PC-3 (cell line): ENCODE measurements around the gene ADAMTS16. TPM values are rescaled to one million over a fixed set of nuclear protein-coding genes. Genes with fewer than 3 reads are reported as not detected.

Source experiments
- ATAC-seq: fragments of 200-7000 bp; cut with Tn5 transposase; 2 replicates; pipeline ENCODE4 v1.9.1; 2020; ENCODE audit warnings: mild to moderate bottlenecking, moderate library complexity
- BruUV-seq: library from RNA; stranded (reverse); fragments of 400-500 nt; replicated peaks from 2 replicates; lab custom pipeline; 2021; lab: Mats Ljungman, UMichigan
- CTCF ChIA-PET: fragments of 300-600 bp; sonication (Branson Sonifier 250); formaldehyde crosslinking; loops from one replicate; lab custom pipeline; 2022; ENCODE audit warnings: antibody characterized with exemption; lab: Charles Lee
- POLR2A ChIA-PET: fragments of 300-600 bp; sonication (Branson Sonifier 250); formaldehyde crosslinking; loops from one replicate; lab custom pipeline; 2022; ENCODE audit warnings: antibody characterized with exemption; ENCODE audit not compliant: unreplicated experiment; lab: Charles Lee
- DNase-seq: peaks from one replicate; pipeline ENCODE4 v3.0.0-alpha.2; 2015
- H2AFZ ChIP-seq: fragments of 300-600 bp; sonication (generic); 2 replicates; pipeline ENCODE4 v1.6.0; 2016; ENCODE audit warnings: antibody characterized with exemption, low read length
- H3F3A ChIP-seq: fragments of 300-600 bp; sonication (generic); one replicate; pipeline ENCODE4 v1.6.0; 2017; ENCODE audit warnings: antibody characterized with exemption, low read length, control low read depth, mild to moderate bottlenecking; ENCODE audit not compliant: unreplicated experiment
- H3K27ac ChIP-seq: fragments of 300-600 bp; sonication (generic); 2 replicates; pipeline ENCODE4 v1.5.1; 2016; ENCODE audit warnings: mild to moderate bottlenecking, low read length
- H3K27me3 ChIP-seq: fragments of 300-600 bp; sonication (generic); 2 replicates; pipeline ENCODE4 v1.6.1; 2016; ENCODE audit warnings: low read length, mixed read lengths
- H3K36me3 ChIP-seq: fragments of 300-600 bp; sonication (generic); 2 replicates; pipeline ENCODE4 v1.6.1; 2016; ENCODE audit warnings: low read depth, mixed run types, low read length, mixed read lengths
- H3K4me1 ChIP-seq: fragments of 300-600 bp; sonication (generic); 2 replicates; pipeline ENCODE4 v1.5.1; 2016; ENCODE audit warnings: low read length; ENCODE audit not compliant: insufficient read depth
- H3K4me2 ChIP-seq: fragments of 300-600 bp; sonication (generic); 2 replicates; pipeline ENCODE4 v1.6.0; 2016; ENCODE audit warnings: low read length
- H3K4me3 ChIP-seq: fragments of 300-600 bp; sonication (generic); 2 replicates; pipeline ENCODE4 v1.5.1; 2016; ENCODE audit warnings: mild to moderate bottlenecking, low read length, mixed read lengths
- H3K79me2 ChIP-seq: fragments of 300-600 bp; sonication (generic); 2 replicates; pipeline ENCODE4 v1.6.1; 2017; ENCODE audit warnings: low read length, mixed read lengths
- H3K9ac ChIP-seq: fragments of 300-600 bp; sonication (generic); 2 replicates; pipeline ENCODE4 v1.6.0; 2016; ENCODE audit warnings: mild to moderate bottlenecking, low read length
- H3K9me2 ChIP-seq: fragments of 300-600 bp; sonication (generic); replicated peaks from 2 replicates; pipeline ENCODE4 v1.6.1; 2016; ENCODE audit warnings: mixed run types, low read length, mixed read lengths
- H3K9me3 ChIP-seq: fragments of 300-600 bp; sonication (generic); 2 replicates; pipeline ENCODE4 v1.6.1; 2016; ENCODE audit warnings: low read length, mixed read lengths
- H4K20me1 ChIP-seq: fragments of 300-600 bp; sonication (generic); 2 replicates; pipeline ENCODE4 v1.6.1; 2016; ENCODE audit warnings: low read length, mixed read lengths
- CTCF ChIP-seq: fragments of 300-600 bp; sonication (generic); conservative IDR thresholded peaks from 2 replicates; pipeline ENCODE4 v1.5.1; 2017; ENCODE audit warnings: antibody characterized with exemption, low read depth, mild to moderate bottlenecking, low read length
- EZH2 ChIP-seq: fragments of 300-600 bp; sonication (generic); IDR thresholded peaks from one replicate; pipeline ENCODE4 v1.6.1; 2017; ENCODE audit warnings: antibody characterized with exemption, mild to moderate bottlenecking, low read length; ENCODE audit not compliant: unreplicated experiment
- EZH2phosphoT487 ChIP-seq: fragments of 300-600 bp; sonication (generic); IDR thresholded peaks from 2 replicates; pipeline ENCODE4 v1.6.1; 2018; ENCODE audit warnings: mild to moderate bottlenecking, antibody characterized with exemption, low read length, borderline replicate concordance
- intact Hi-C: fragments of 100-400 bp; cut with micrococcal nuclease; formaldehyde crosslinking; loops from 2 replicates; pipeline ENCODE4 v1.9.0; 2023
- total RNA-seq: library from RNA; depleted of rRNA; stranded (reverse); fragments of >200 nt; gene quantifications from 2 replicates; pipeline ENCODE4 v1.2.3, GENCODE V29; 2014

The ADAMTS16 gene
- total RNA-seq, 1 experiment from 2014 or later: 1.7 TPM

GRCh38 chr5:5155617-5156016, 15.5 kb downstream of the ADAMTS16 start:
- Histone ChIP-seq H3K9me2 (no peaks in the 10 kb centered on the region), H3K9me3 (no peaks in the 10 kb centered on the region), H3K4me3 (no peak overlapping the region), H3K79me2 (no peaks in the 10 kb centered on the region), H3K4me1 (no peaks in the 10 kb centered on the region), H3K36me3 (peaks cover 2% of the 10 kb centered on the region; the same call in 1 of the 2 replicates), H3K27ac (no peak overlapping the region), H2AFZ (no peak overlapping the region), H4K20me1 (no peaks in the 10 kb centered on the region), H3K27me3 (no peaks in the 10 kb centered on the region), H3K4me2 (no peak overlapping the region), H3K9ac (no peak overlapping the region), H3F3A (no peaks in the 10 kb centered on the region)
- no peak for DNase-seq
- ATAC-seq: no peak
- BruUV-seq: no TSS peak
- CTCF ChIA-PET: no interaction called here
- intact Hi-C loops: no loop called here
- POLR2A ChIA-PET: no interaction called here
- TF ChIP-seq CTCF: no peak
- TF ChIP-seq EZH2: no peak
- TF ChIP-seq EZH2phosphoT487: no peak

- H3K9me3 ChIP-seq: no peaks in the 10 kb centered on the region
- H3K36me3 ChIP-seq: no peaks in the 10 kb centered on the region
- H3F3A ChIP-seq: no peaks in the 10 kb centered on the region
- POLR2A ChIA-PET: no interaction called here
- CTCF ChIA-PET: no interaction called here
- intact Hi-C loops: no loop called here
- no peak overlapping the region for H3K9ac ChIP-seq
- TF ChIP-seq EZH2phosphoT487 (no peak), CTCF (no peak), EZH2 (no peak)
- H3K9me2 ChIP-seq: no peaks in the 10 kb centered on the region
- H3K4me1 ChIP-seq: no peaks in the 10 kb centered on the region
- DNase-seq: no peak
- H3K4me2 ChIP-seq: no peak overlapping the region
- H2AFZ ChIP-seq: no peak overlapping the region
- no peaks in the 10 kb centered on the region for H4K20me1 ChIP-seq
- no peak for ATAC-seq
- no TSS peak for BruUV-seq
- no peaks in the 10 kb centered on the region for H3K79me2 ChIP-seq
- H3K27ac ChIP-seq: no peak overlapping the region
- H3K4me3 ChIP-seq: no peak overlapping the region
- H3K27me3 ChIP-seq: no peaks in the 10 kb centered on the region
Measured at GRCh38 chr5:5156471-5157082, 16.4 kb downstream of the ADAMTS16 start.

GRCh38 chr5:5158472-5158895, 18.4 kb downstream of the ADAMTS16 start:
- H3F3A ChIP-seq: no peaks in the 10 kb centered on the region
- H4K20me1 ChIP-seq: no peaks in the 10 kb centered on the region
- intact Hi-C loops: no loop called here
- POLR2A ChIA-PET: no interaction called here
- H3K4me3 ChIP-seq: no peak overlapping the region
- H2AFZ ChIP-seq: no peak overlapping the region
- H3K79me2 ChIP-seq: no peaks in the 10 kb centered on the region
- CTCF ChIA-PET: no interaction called here
- DNase-seq (no peak), ATAC-seq (no peak)
- H3K9me3 ChIP-seq: no peaks in the 10 kb centered on the region
- TF ChIP-seq CTCF (no peak), EZH2phosphoT487 (no peak), EZH2 (no peak)
- no peak overlapping the region for H3K9ac ChIP-seq
- BruUV-seq: no TSS peak
- H3K27ac ChIP-seq: no peak overlapping the region
- no peak overlapping the region for H3K4me2 ChIP-seq
- H3K36me3 ChIP-seq: no peaks in the 10 kb centered on the region
- H3K9me2 ChIP-seq: no peaks in the 10 kb centered on the region
- H3K27me3 ChIP-seq: no peaks in the 10 kb centered on the region
- no peaks in the 10 kb centered on the region for H3K4me1 ChIP-seq
